Sigmoid colon (tissue), 7 donors: ENCODE measurements around the gene ST6GALNAC2. TPM values are rescaled to one million over a fixed set of nuclear protein-coding genes. Genes with fewer than 3 reads are reported as not detected.
A peak's percentile ranks its signal among the peaks of the same experiment; 100 is the strongest.

Experiments used
- DNase-seq: peaks from one replicate; pipeline ENCODE4 v3.0.0-alpha.2; 2019
- H3K27ac ChIP-seq, 4 donors: fragments of 200-600 bp; sonication (generic); one replicate each; pipeline ENCODE4 v1.5.1; 2016 to 2019; ENCODE audit warnings: mild to moderate bottlenecking in 1 of 4
- H3K27me3 ChIP-seq, 3 donors: fragments of 200-600 bp; sonication (generic); one replicate each; pipeline ENCODE4 v1.5.1; 2019; ENCODE audit warnings: mild to moderate bottlenecking in 1 of 3
- H3K36me3 ChIP-seq, 4 donors: fragments of 200-600 bp; sonication (generic); one replicate each; pipeline ENCODE4 v1.5.1; 2016 to 2019
- H3K4me1 ChIP-seq, 4 donors: fragments of 200-600 bp; sonication (generic); one replicate each; pipeline ENCODE4 v1.5.1; 2017 to 2019
- H3K4me3 ChIP-seq, 4 donors: fragments of 200-600 bp; sonication (generic); one replicate each; pipeline ENCODE4 v1.5.1; 2017 to 2019; ENCODE audit warnings: mild to moderate bottlenecking in 2 of 4, moderate library complexity in 1 of 4
- H3K9me3 ChIP-seq, 4 donors: fragments of 200-600 bp in 3 of 4; sonication (generic) in 3 of 4; one replicate each; pipeline versions ENCODE4 v1.5.1 to v1.6.1; 2013 to 2019
- EP300 ChIP-seq, 4 donors: sonication (generic); formaldehyde crosslinking; IDR thresholded peaks; one replicate each; pipeline ENCODE4 v1.6.1; 2017; ENCODE audit warnings: antibody characterized with exemption in 4 of 4
- POLR2A ChIP-seq, 2 donors: fragments of 450-650 bp; IDR thresholded peaks; one replicate each; pipeline ENCODE4 v1.6.1; 2016; ENCODE audit warnings: antibody characterized with exemption in 2 of 2, mild to moderate bottlenecking in 2 of 2, moderate library complexity in 2 of 2
- POLR2AphosphoS5 ChIP-seq, 4 donors: sonication (generic); formaldehyde crosslinking; IDR thresholded peaks; one replicate each; pipeline ENCODE4 v1.6.1; 2017; ENCODE audit warnings: antibody characterized with exemption in 4 of 4
- WGBS, 2 donors: extraction: QIAGEN DNeasy Blood & Tissue Kit; methylation state at CpG; one replicate each; pipeline ENCODE4 v1.1.7; 2013; 5-methylcytosine and 5-hydroxymethylcytosine counted together
- intact Hi-C: fragments of 100-400 bp; cut with DNase I; formaldehyde crosslinking; loops from one replicate; pipeline ENCODE4 v1.15.1; 2023
- polyA plus RNA-seq, 3 donors: library from polyadenylated mRNA; stranded (reverse); fragments of 200-250 nt; gene quantifications; one replicate each; pipeline ENCODE4 v1.2.3, GENCODE V29; 2013
- total RNA-seq, 4 donors: library from RNA; depleted of rRNA; stranded (reverse); fragments of >200 nt; gene quantifications; one replicate each; pipeline ENCODE4 v1.1.0, GENCODE V29; 2016
- TF ChIP-seq, protein P1 (sequence below), 4 experiments: fragments of 450-650 bp in 3 of 4; fragments of 200-600 bp in 1 of 4; IDR thresholded peaks; one replicate each; pipeline ENCODE4 v1.5.1; 2016 to 2019; ENCODE audit warnings: antibody characterized with exemption in 4 of 4, mild to moderate bottlenecking in 3 of 4, moderate library complexity in 2 of 4
- donor health status: healthy with polysubstance abuse.
- donor health status: Bipolar disorder and iron deficiency.
- donor health status: healthy.

ST6GALNAC2 gene
- total and polyA plus RNA-seq, 7 donors = 3.3 to 16.4 (median 5.4) TPM

DNA sequence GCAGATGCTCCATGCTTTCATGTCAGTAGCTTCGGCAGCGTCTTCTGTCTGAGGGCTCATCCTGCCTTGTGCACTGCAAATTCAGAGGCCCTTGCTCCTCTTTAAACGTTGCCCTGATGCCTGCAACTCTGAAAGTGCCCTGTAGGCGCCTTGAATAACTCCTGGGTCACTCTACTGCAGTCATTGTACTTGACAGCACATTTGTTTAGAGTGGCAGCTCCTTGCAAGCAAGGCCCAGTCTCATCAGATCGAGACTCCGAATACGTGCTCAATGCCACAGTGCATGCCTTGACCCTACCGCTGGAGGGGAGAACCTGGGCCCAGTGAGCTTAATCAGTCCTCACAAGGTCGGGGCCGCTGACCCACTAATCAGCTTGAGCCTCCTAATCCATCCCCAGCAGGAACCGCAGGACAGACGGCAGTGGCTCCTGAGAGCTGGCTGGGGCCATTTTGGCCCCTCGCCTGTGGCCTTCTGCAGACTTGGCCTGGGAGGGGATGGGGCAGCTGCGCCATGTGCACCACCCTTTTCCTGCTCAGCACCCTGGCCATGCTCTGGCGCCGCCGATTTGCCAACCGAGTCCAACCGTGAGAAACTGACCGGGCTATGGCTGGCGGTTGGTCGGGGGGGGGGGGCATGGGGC lies 45.9 kb downstream of the ST6GALNAC2 start, which contains the start of gene PRCD:
TSS of gene PRCD (plus strand) at position 414 of the 641 bp plus-strand sequence. CDS start at position 512, 98 bp downstream.
- peaks cover 0 to 54% (median 32%) of the 10 kb centered on the region in 4 donors for H3K4me1 ChIP-seq
- no peak for DNase-seq
- H3K9me3 ChIP-seq = no peaks in the 10 kb centered on the region
- no peak for TF ChIP-seq POLR2AphosphoS5 (IDR thresholded peaks at IDR 0.05)
- TF ChIP-seq POLR2A (IDR thresholded peaks at IDR 0.05) = no peak
- TF ChIP-seq, protein P1, sequence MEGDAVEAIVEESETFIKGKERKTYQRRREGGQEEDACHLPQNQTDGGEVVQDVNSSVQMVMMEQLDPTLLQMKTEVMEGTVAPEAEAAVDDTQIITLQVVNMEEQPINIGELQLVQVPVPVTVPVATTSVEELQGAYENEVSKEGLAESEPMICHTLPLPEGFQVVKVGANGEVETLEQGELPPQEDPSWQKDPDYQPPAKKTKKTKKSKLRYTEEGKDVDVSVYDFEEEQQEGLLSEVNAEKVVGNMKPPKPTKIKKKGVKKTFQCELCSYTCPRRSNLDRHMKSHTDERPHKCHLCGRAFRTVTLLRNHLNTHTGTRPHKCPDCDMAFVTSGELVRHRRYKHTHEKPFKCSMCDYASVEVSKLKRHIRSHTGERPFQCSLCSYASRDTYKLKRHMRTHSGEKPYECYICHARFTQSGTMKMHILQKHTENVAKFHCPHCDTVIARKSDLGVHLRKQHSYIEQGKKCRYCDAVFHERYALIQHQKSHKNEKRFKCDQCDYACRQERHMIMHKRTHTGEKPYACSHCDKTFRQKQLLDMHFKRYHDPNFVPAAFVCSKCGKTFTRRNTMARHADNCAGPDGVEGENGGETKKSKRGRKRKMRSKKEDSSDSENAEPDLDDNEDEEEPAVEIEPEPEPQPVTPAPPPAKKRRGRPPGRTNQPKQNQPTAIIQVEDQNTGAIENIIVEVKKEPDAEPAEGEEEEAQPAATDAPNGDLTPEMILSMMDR (IDR thresholded peaks at IDR 0.05) = no peak
- no peak for TF ChIP-seq EP300 (IDR thresholded peaks at IDR 0.05)
- peak within 1 kb of the TSS; percentile 66 to 79 (median 74) for H3K27ac ChIP-seq
- intact Hi-C loops = no loop called here
- no peaks in the 10 kb centered on the region for H3K36me3 ChIP-seq
- H3K27me3 ChIP-seq = peaks cover 14 to 64% (median 53%) of the 10 kb centered on the region in 3 donors
- peak within 1 kb of the TSS in 3 of 4 donors; percentile 41 to 54 (median 44) for H3K4me3 ChIP-seq
- 79 to 84% methylated on average over 22 of the region's 22 CpGs for WGBS, 2 donors

DNA sequence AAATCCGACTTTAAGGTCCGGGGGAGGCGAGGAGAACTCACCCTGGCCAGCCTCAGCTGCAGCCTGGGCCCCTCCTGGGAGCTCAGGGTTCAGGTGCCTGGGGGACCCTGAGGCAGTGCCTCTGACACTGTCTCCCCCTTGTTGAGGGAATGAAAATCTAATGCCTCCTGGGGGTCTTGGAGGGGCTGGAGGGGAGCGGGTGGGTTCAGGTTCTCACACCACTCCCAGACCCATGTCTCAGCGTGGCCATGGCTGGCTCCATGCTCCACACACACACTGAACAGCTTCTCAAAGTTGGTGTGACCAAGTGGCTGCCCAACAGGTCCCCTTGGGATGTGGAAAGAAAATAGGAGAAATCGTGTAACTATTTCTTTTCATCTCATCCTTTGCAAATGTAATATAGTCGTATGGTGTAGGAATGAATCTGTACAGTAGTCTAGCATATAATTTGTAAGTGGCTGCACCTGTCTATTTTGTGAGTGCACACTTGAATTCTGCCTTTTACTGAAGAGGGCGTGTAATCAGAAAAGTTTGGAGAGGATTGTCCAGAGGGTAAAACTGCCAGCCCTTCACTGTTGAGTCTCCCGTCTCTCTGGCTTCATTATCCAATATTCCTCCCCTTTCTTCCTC lies 46.6 kb downstream of the ST6GALNAC2 start:
- peaks cover 14 to 59% (median 48%) of the 10 kb centered on the region in 3 donors for H3K27me3 ChIP-seq
- no peaks in the 10 kb centered on the region for H3K9me3 ChIP-seq
- TF ChIP-seq, protein P1 (IDR thresholded peaks at IDR 0.05) = no peak
- TF ChIP-seq POLR2A (IDR thresholded peaks at IDR 0.05) (no peak), POLR2AphosphoS5 (IDR thresholded peaks at IDR 0.05) (no peak), EP300 (IDR thresholded peaks at IDR 0.05) (no peak)
- WGBS, 2 donors = 83 to 89% methylated on average over 9 of the region's 9 CpGs
- H3K4me1 ChIP-seq = peaks cover 0 to 47% (median 29%) of the 10 kb centered on the region in 4 donors
- no peaks in the 10 kb centered on the region for H3K36me3 ChIP-seq
- peak overlapping the region in 3 of 4 donors; percentile 73 to 79 (median 75) for H3K27ac ChIP-seq
- H3K4me3 ChIP-seq = peak overlapping the region in 1 of 4 donors; percentile 54
- DNase-seq = no peak
- intact Hi-C loops = no loop called here

DNA sequence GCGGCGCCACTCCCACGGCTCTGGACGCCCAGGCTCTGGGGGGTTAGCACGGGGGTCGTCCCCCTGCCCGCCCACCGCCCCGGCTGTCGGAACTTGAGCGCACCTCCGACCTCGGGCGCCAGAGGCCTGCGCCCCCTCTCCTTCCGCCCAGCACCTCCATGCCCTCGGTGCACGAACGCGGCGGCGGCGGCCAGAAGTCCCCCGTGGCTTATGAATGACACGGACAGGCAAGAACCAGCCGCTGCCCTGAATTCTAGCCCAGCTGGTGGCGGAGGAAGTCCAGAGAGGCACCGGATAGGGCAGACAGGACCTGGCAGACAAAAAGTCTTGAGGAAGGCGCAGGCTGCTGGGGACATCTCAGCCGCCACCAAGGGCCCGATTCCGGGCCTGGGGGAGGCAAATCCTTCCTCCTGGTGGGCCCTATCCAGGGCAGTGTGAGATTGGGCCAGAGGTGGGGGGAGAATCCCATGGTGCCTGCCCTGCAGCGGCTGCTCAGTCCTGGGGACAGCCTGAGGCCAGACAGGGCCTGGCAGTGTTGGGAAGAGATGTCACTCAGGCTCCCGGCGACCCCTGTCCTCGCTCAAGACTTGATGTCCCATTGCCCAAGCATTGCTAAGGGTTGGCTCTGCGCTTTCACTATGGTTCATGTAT lies 47.3 kb downstream of the ST6GALNAC2 start:
- H3K4me3 ChIP-seq = peak overlapping the region; percentile 32 to 54 (median 48)
- no peaks in the 10 kb centered on the region for H3K9me3 ChIP-seq
- intact Hi-C loops = no loop called here
- no peak for TF ChIP-seq EP300 (IDR thresholded peaks at IDR 0.05)
- TF ChIP-seq, protein P1 (IDR thresholded peaks at IDR 0.05) = no peak
- TF ChIP-seq POLR2AphosphoS5 (IDR thresholded peaks at IDR 0.05) = no peak
- TF ChIP-seq POLR2A (IDR thresholded peaks at IDR 0.05) = no peak
- peaks cover 0 to 41% (median 29%) of the 10 kb centered on the region in 4 donors for H3K4me1 ChIP-seq
- H3K27me3 ChIP-seq = peaks cover 14 to 53% (median 41%) of the 10 kb centered on the region in 3 donors
- H3K36me3 ChIP-seq = no peaks in the 10 kb centered on the region
- WGBS, 2 donors = 26 to 32% methylated on average over 37 of the region's 37 CpGs
- no peak for DNase-seq
- H3K27ac ChIP-seq = peak overlapping the region; percentile 65 to 79 (median 74)

DNA sequence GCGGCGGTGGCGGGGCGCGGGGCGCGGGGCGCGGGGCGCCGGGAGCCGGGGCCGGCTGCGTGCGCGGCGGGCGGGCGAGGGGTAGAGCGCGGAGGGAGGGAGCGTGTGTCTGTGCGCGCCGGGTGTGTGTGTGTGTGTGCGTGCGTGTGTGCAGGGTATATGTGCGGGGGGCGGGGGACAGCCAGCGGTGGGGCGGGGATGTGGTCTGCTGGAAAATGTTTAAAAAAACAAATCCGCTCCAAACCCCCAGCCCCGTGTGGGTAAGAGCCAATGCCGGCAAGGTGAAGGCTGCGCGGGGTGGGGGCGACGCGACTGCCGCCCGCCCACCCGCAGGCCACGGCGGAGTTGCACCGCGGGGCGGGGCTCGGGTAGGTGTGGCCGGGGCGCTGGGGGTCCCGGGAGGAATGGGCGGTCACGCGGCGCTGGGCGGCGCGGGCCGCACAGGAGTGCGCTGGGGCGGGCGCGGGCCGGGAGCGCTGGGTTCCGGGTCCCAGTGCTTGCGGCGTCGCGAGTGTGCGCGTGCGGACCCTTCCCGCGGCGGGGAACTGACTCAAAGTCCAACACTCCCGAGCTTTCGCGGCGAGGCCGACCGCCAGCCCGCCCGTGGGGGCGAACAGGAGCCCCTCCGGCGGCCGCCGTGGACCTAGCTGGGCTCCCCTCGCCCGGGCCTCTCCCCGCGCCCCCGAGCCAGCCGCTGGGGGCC lies 47.9 kb downstream of the ST6GALNAC2 start, which contains the start of gene CYGB:
TSS of gene CYGB (minus strand) at position 132 of the 703 bp plus-strand sequence. CDS start 167 bp downstream, outside the sequence.
- intact Hi-C loops = no loop called here
- Histone ChIP-seq H3K27me3 (peaks cover 14 to 46% (median 39%) of the 10 kb centered on the region in 3 donors), H3K4me3 (peak within 1 kb of the TSS; percentile 34 to 54 (median 48)), H3K27ac (peak within 1 kb of the TSS; percentile 65 to 79 (median 74)), H3K4me1 (peaks cover 0 to 37% (median 29%) of the 10 kb centered on the region in 4 donors), H3K9me3 (no peaks in the 10 kb centered on the region), H3K36me3 (no peaks in the 10 kb centered on the region)
- 2% methylated on average over 95 of the region's 95 CpGs for WGBS, 2 donors
- no peak for DNase-seq
- TF ChIP-seq POLR2AphosphoS5 (IDR thresholded peaks at IDR 0.05) = no peak
- TF ChIP-seq POLR2A (IDR thresholded peaks at IDR 0.05) = no peak
- TF ChIP-seq, protein P1 (IDR thresholded peaks at IDR 0.05) = no peak
- TF ChIP-seq EP300 (IDR thresholded peaks at IDR 0.05) = no peak
